ENCODE results near the gene CDC5L. TPM values are rescaled to one million over a fixed set of nuclear protein-coding genes. Genes with fewer than 3 reads are reported as not detected.

CDC5L gene
- total RNA-seq, 6 donors from 2014 or later = 5.4 to 24.0 (median 13.8) TPM

- DNase-seq = no peak
- ATAC-seq (ENCODE audit: low FRiP score in 2 of 2) = no peak
- TF ChIP-seq POLR2AphosphoS5 (IDR thresholded peaks at IDR 0.05) (no peak), EP300 (IDR thresholded peaks at IDR 0.05) (no peak), POLR2A (IDR thresholded peaks at IDR 0.05) (no peak)
- Histone ChIP-seq H3K4me1 (no peaks in the 10 kb centered on the region), H3K9me3 (no peaks in the 10 kb centered on the region), H3K27ac (no peak overlapping the region), H3K36me3 (peaks cover 9 to 94% (median 58%) of the 10 kb centered on the region in 4 donors), H3K27me3 (no peaks in the 10 kb centered on the region), H3K4me3 (no peak overlapping the region)
- WGBS, 2 donors = 91 to 97% methylated on average over 11 of the region's 11 CpGs
Observed at GRCh38 chr6:44407951-44408670, 20.6 kb downstream of the CDC5L start.

GRCh38 chr6:44409207-44409794, 21.8 kb downstream of the CDC5L start:
- ATAC-seq (ENCODE audit: low FRiP score in 2 of 2) (no peak), DNase-seq (no peak)
- no peak overlapping the region for H3K4me3 ChIP-seq
- H3K36me3 ChIP-seq = peaks cover 12 to 93% (median 58%) of the 10 kb centered on the region in 4 donors
- WGBS, 2 donors = 81 to 82% methylated on average over 7 of the region's 7 CpGs
- H3K4me1 ChIP-seq = no peaks in the 10 kb centered on the region
- no peak overlapping the region for H3K27ac ChIP-seq
- H3K9me3 ChIP-seq = no peaks in the 10 kb centered on the region
- TF ChIP-seq POLR2AphosphoS5 (IDR thresholded peaks at IDR 0.05) (no peak), EP300 (IDR thresholded peaks at IDR 0.05) (no peak), POLR2A (IDR thresholded peaks at IDR 0.05) (no peak), CTCF (IDR thresholded peaks at IDR 0.05) (no peak)
- no peaks in the 10 kb centered on the region for H3K27me3 ChIP-seq

- TF ChIP-seq POLR2AphosphoS5 (IDR thresholded peaks at IDR 0.05) (no peak), POLR2A (IDR thresholded peaks at IDR 0.05) (no peak), EP300 (IDR thresholded peaks at IDR 0.05) (no peak), CTCF (IDR thresholded peaks at IDR 0.05) (no peak)
- Histone ChIP-seq H3K9me3 (no peaks in the 10 kb centered on the region), H3K27ac (no peak overlapping the region), H3K36me3 (peaks cover 12 to 91% (median 50%) of the 10 kb centered on the region in 4 donors), H3K27me3 (no peaks in the 10 kb centered on the region), H3K4me3 (no peak overlapping the region), H3K4me1 (peaks cover 0 to 2% (median 0%) of the 10 kb centered on the region in 4 donors)
- DNase-seq (no peak), ATAC-seq (ENCODE audit: low FRiP score in 2 of 2) (no peak)
- WGBS, 2 donors = 86 to 97% methylated on average over 1 of the region's 1 CpG
Observed at GRCh38 chr6:44410363-44410762, 22.9 kb downstream of the CDC5L start.

GRCh38 chr6:44411141-44411540, 23.6 kb downstream of the CDC5L start:
- Histone ChIP-seq H3K4me1 (peaks cover 0 to 5% (median 0%) of the 10 kb centered on the region in 4 donors), H3K4me3 (no peak overlapping the region), H3K27me3 (no peaks in the 10 kb centered on the region), H3K36me3 (peaks cover 12 to 83% (median 45%) of the 10 kb centered on the region in 4 donors), H3K9me3 (no peaks in the 10 kb centered on the region), H3K27ac (no peak overlapping the region)
- TF ChIP-seq POLR2A (IDR thresholded peaks at IDR 0.05) = no peak
- TF ChIP-seq CTCF (IDR thresholded peaks at IDR 0.05) = no peak
- no peak for TF ChIP-seq POLR2AphosphoS5 (IDR thresholded peaks at IDR 0.05)
- TF ChIP-seq EP300 (IDR thresholded peaks at IDR 0.05) = no peak
- no peak for DNase-seq
- 81 to 82% methylated on average over 1 of the region's 1 CpG for WGBS, 2 donors
- no peak for ATAC-seq (ENCODE audit: low FRiP score in 2 of 2)

- DNase-seq (no peak), ATAC-seq (ENCODE audit: low FRiP score in 2 of 2) (no peak)
- H3K27ac ChIP-seq = no peak overlapping the region
- H3K36me3 ChIP-seq = peaks cover 13 to 69% (median 35%) of the 10 kb centered on the region in 4 donors
- peaks cover 0 to 5% (median 0%) of the 10 kb centered on the region in 4 donors for H3K4me1 ChIP-seq
- WGBS, 2 donors = 76 to 85% methylated on average over 2 of the region's 2 CpGs
- no peaks in the 10 kb centered on the region for H3K9me3 ChIP-seq
- H3K4me3 ChIP-seq = no peak overlapping the region
- no peaks in the 10 kb centered on the region for H3K27me3 ChIP-seq
- TF ChIP-seq POLR2A (IDR thresholded peaks at IDR 0.05) (no peak), CTCF (IDR thresholded peaks at IDR 0.05) (no peak), EP300 (IDR thresholded peaks at IDR 0.05) (no peak), POLR2AphosphoS5 (IDR thresholded peaks at IDR 0.05) (no peak)
Observed at GRCh38 chr6:44415449-44415848, 27.9 kb downstream of the CDC5L start.

All from upper lobe of left lung (tissue), 6 donors.